HepG2 (cell line): Measurements from ENCODE around the gene KXD1. TPM values are rescaled to one million over a fixed set of nuclear protein-coding genes. Genes with fewer than 3 reads are reported as not detected.

Source experiments
- CBFB ChIP-seq: sonication (generic); formaldehyde crosslinking; IDR thresholded peaks from 2 replicates; pipeline ENCODE4 v1.4.0; 2020; ENCODE audit warnings: missing genetic modification reagents
- DPF2 ChIP-seq: sonication (generic); formaldehyde crosslinking; IDR thresholded peaks from 2 replicates; pipeline ENCODE4 v1.4.0; 2020; ENCODE audit warnings: mild to moderate bottlenecking, low read depth, missing genetic modification reagents, borderline replicate concordance
- GTF2F1 ChIP-seq: fragments of 150-350 bp; IDR thresholded peaks from 2 replicates; pipeline ENCODE4 v1.6.1; 2014; ENCODE audit warnings: low read length
- HMG20B ChIP-seq: conservative IDR thresholded peaks from 2 replicates; pipeline ENCODE4 v1.6.1; 2016; ENCODE audit warnings: missing genetic modification reagents, missing compliant biosample characterization
- HNRNPK ChIP-seq: fragments of 200-400 bp; formaldehyde crosslinking; IDR thresholded peaks from 2 replicates; pipeline ENCODE4 v1.6.1; 2018; ENCODE audit warnings: low read length, low read depth, moderate library complexity, mild to moderate bottlenecking; ENCODE audit not compliant: poor library complexity, severe bottlenecking
- MAFG ChIP-seq: sonication (generic); formaldehyde crosslinking; IDR thresholded peaks from 2 replicates; pipeline ENCODE4 v1.5.1; 2020; ENCODE audit warnings: mild to moderate bottlenecking, missing genetic modification reagents
- RXRB ChIP-seq: IDR thresholded peaks from 2 replicates; pipeline ENCODE4 v1.6.1; 2016; ENCODE audit warnings: borderline replicate concordance, missing genetic modification reagents, missing compliant biosample characterization
- SMYD3 ChIP-seq: sonication (generic); formaldehyde crosslinking; IDR thresholded peaks from 2 replicates; pipeline ENCODE4 v1.8.1; 2023; ENCODE audit warnings: mild to moderate bottlenecking, missing genetic modification reagents
- SP4 ChIP-seq: sonication (generic); formaldehyde crosslinking; IDR thresholded peaks from 2 replicates; pipeline ENCODE4 v1.8.1; 2023; ENCODE audit warnings: mild to moderate bottlenecking, missing genetic modification reagents
- SRY ChIP-seq: sonication (generic); formaldehyde crosslinking; IDR thresholded peaks from 2 replicates; pipeline ENCODE4 v1.8.0; 2022; ENCODE audit warnings: mild to moderate bottlenecking, missing genetic modification reagents
- U2AF2 ChIP-seq: fragments of 200-400 bp; formaldehyde crosslinking; IDR thresholded peaks from 2 replicates; pipeline ENCODE4 v1.6.1; 2017; ENCODE audit warnings: low read depth, mild to moderate bottlenecking, low read length
- YEATS2 ChIP-seq: sonication (generic); formaldehyde crosslinking; IDR thresholded peaks from 2 replicates; pipeline ENCODE4 v1.4.0; 2020; ENCODE audit warnings: missing genetic modification reagents, borderline replicate concordance
- ZBTB37 ChIP-seq: sonication (generic); formaldehyde crosslinking; IDR thresholded peaks from 2 replicates; pipeline ENCODE4 v1.4.0; 2020; ENCODE audit warnings: mild to moderate bottlenecking, missing genetic modification reagents
- ZHX1 ChIP-seq: sonication (generic); formaldehyde crosslinking; IDR thresholded peaks from 2 replicates; pipeline ENCODE4 v1.8.1; 2022; ENCODE audit warnings: low read depth, mild to moderate bottlenecking, missing genetic modification reagents
- ZMAT3 ChIP-seq: sonication (generic); formaldehyde crosslinking; conservative IDR thresholded peaks from 2 replicates; pipeline ENCODE4 v1.7.0; 2021; ENCODE audit warnings: missing genetic modification reagents
- ZNF326 ChIP-seq: sonication (generic); formaldehyde crosslinking; IDR thresholded peaks from 2 replicates; pipeline ENCODE4 v1.4.0; 2020; ENCODE audit warnings: missing genetic modification reagents, borderline replicate concordance
- ZNF550 ChIP-seq: sonication (generic); formaldehyde crosslinking; IDR thresholded peaks from 2 replicates; pipeline ENCODE4 v1.4.0; 2020; ENCODE audit warnings: mild to moderate bottlenecking, missing genetic modification reagents, borderline replicate concordance
- ZNF562 ChIP-seq: sonication (generic); formaldehyde crosslinking; IDR thresholded peaks from 2 replicates; pipeline ENCODE4 v1.8.0; 2022; ENCODE audit warnings: missing genetic modification reagents, borderline replicate concordance
- ZNF605 ChIP-seq: sonication (generic); formaldehyde crosslinking; IDR thresholded peaks from 2 replicates; pipeline ENCODE4 v1.8.0; 2022; ENCODE audit warnings: mild to moderate bottlenecking, missing genetic modification reagents
- ZNF747 ChIP-seq: sonication (generic); formaldehyde crosslinking; IDR thresholded peaks from 2 replicates; pipeline ENCODE4 v1.8.1; 2023; ENCODE audit warnings: missing genetic modification reagents, mild to moderate bottlenecking, borderline replicate concordance
- ZNF878 ChIP-seq: sonication (generic); formaldehyde crosslinking; IDR thresholded peaks from 2 replicates; pipeline ENCODE4 v1.8.1; 2023; ENCODE audit warnings: mild to moderate bottlenecking, missing genetic modification reagents, moderate library complexity
- polyA plus RNA-seq, 8 experiments: library from polyadenylated mRNA; depleted of rRNA in 3 of 8; stranded (reverse) in 7 of 8; unstranded in 1 of 8; fragments of >200 nt; fragmentation: Illumina TruSeq in 4 of 8; extraction: Trizol in 4 of 8; gene quantifications; 2 replicates each; pipeline versions ENCODE4 v1.2.1 to v1.2.3, GENCODE V29; 2011 to 2016; ENCODE audit warnings: low read depth in 4 of 8, missing spikeins in 1 of 8, mixed read lengths in 1 of 8; ENCODE audit not compliant: insufficient read depth in 1 of 8
- total RNA-seq, 5 experiments: library from RNA; depleted of rRNA; stranded (reverse); fragments of >200 nt; fragmentation: Illumina TruSeq; extraction: Trizol; gene quantifications; 2 replicates each; pipeline ENCODE4 v1.2.3, GENCODE V29; 2016; ENCODE audit warnings: low read depth in 1 of 5

KXD1 gene
- total and polyA plus RNA-seq, 2 of the 13 experiments (the other 11 are each of a cell fraction or from before 2014, with no cell fraction given) = 44.6 to 143 TPM

GRCh38 chr19:18557411-18558201 is at the start of gene KXD1 (continued):
- no peak for TF ChIP-seq ZBTB37 (CRISPR knock-in tag)
- TF ChIP-seq ZNF550 = no peak
- no peak for TF ChIP-seq GTF2F1
- TF ChIP-seq SP4 = peak; percentile 63; the same call in 1 of the 2 replicates
- no peak for TF ChIP-seq HMG20B (CRISPR knock-in tag)
- no peak for TF ChIP-seq DPF2 (CRISPR knock-in tag)
- no peak for TF ChIP-seq ZNF326 (CRISPR knock-in tag)
- TF ChIP-seq SMYD3 (CRISPR knock-in tag) = no peak
- no peak for TF ChIP-seq U2AF2
- TF ChIP-seq HNRNPK = no peak
- TF ChIP-seq MAFG (CRISPR knock-in tag) = no peak
- TF ChIP-seq ZNF878 = peak; percentile 69; the same call in 1 of the 2 replicates
- TF ChIP-seq YEATS2 (CRISPR knock-in tag) = peak; percentile 77
- no peak for TF ChIP-seq ZNF605 (CRISPR knock-in tag)
- peak; percentile 37; the same call in 1 of the 2 replicates for TF ChIP-seq RXRB
- TF ChIP-seq ZHX1 (CRISPR knock-in tag) = peak; percentile 55; the same call in 1 of the 2 replicates
- TF ChIP-seq ZMAT3 (CRISPR knock-in tag) = 0 out of 2 replicates have a peak, but pooled peaks have one; percentile 41
- TF ChIP-seq ZNF562 (CRISPR knock-in tag) = no peak
- TF ChIP-seq ZNF747 = no peak
- no peak for TF ChIP-seq SRY (CRISPR knock-in tag)
- TF ChIP-seq CBFB (CRISPR knock-in tag) = peak; percentile 17; the same call in 1 of the 2 replicates
